MM.1S (cell line): Measurements from ENCODE around the gene GSAP.

Experiments used
- DNase-seq: peaks from one replicate; pipeline ENCODE4 v3.0.0-alpha.2; 2015
- H2AFZ ChIP-seq: fragments of 300-600 bp; sonication (generic); 2 replicates; pipeline ENCODE4 v1.6.0; 2016; ENCODE audit warnings: antibody characterized with exemption, low read length
- H3F3A ChIP-seq: fragments of 300-600 bp; sonication (generic); 2 replicates; pipeline ENCODE4 v1.6.1; 2016; ENCODE audit warnings: mild to moderate bottlenecking, antibody characterized with exemption, low read length, moderate library complexity, mixed read lengths; ENCODE audit not compliant: insufficient read depth
- H3K27ac ChIP-seq: fragments of 300-600 bp; sonication (generic); 2 replicates; pipeline ENCODE4 v1.5.1; 2016; ENCODE audit warnings: mild to moderate bottlenecking, low read length
- H3K27me3 ChIP-seq: fragments of 300-600 bp; sonication (generic); replicated peaks from 2 replicates; pipeline ENCODE4 v1.6.0; 2016; ENCODE audit warnings: low read length; ENCODE audit not compliant: insufficient read depth
- H3K36me3 ChIP-seq: fragments of 300-600 bp; sonication (generic); replicated peaks from 2 replicates; pipeline ENCODE4 v1.6.1; 2016; ENCODE audit warnings: mild to moderate bottlenecking, low read length, mixed read lengths; ENCODE audit not compliant: insufficient read depth
- H3K4me1 ChIP-seq: fragments of 300-600 bp; sonication (generic); 2 replicates; pipeline ENCODE4 v1.6.1; 2016; ENCODE audit warnings: low read length, mixed read lengths
- H3K4me2 ChIP-seq: fragments of 300-600 bp; sonication (generic); 2 replicates; pipeline ENCODE4 v1.6.0; 2016; ENCODE audit warnings: low read depth, low read length
- H3K4me3 ChIP-seq: fragments of 300-600 bp; sonication (generic); 2 replicates; pipeline ENCODE4 v1.5.1; 2016; ENCODE audit warnings: low read length, mixed read lengths
- H3K79me2 ChIP-seq: fragments of 300-600 bp; sonication (generic); 2 replicates; pipeline ENCODE4 v1.6.1; 2016; ENCODE audit warnings: mixed run types, low read length, mixed read lengths
- H3K9ac ChIP-seq: fragments of 300-600 bp; sonication (generic); 2 replicates; pipeline ENCODE4 v1.6.1; 2016; ENCODE audit warnings: low read length, mixed read lengths
- H3K9me2 ChIP-seq: fragments of 300-600 bp; sonication (generic); replicated peaks from 2 replicates; pipeline ENCODE4 v1.6.1; 2016; ENCODE audit warnings: mild to moderate bottlenecking, low read length, mixed read lengths; ENCODE audit not compliant: insufficient read depth
- H3K9me3 ChIP-seq: fragments of 300-600 bp; sonication (generic); replicated peaks from 2 replicates; pipeline ENCODE4 v1.6.1; 2016; ENCODE audit warnings: mild to moderate bottlenecking, low read length, mixed read lengths; ENCODE audit not compliant: insufficient read depth
- H4K20me1 ChIP-seq: fragments of 300-600 bp; sonication (generic); 2 replicates; pipeline ENCODE4 v1.6.1; 2016; ENCODE audit warnings: mild to moderate bottlenecking, low read length, moderate library complexity, mixed read lengths; ENCODE audit not compliant: insufficient read depth
- EZH2 ChIP-seq: fragments of 300-600 bp; sonication (generic); optimal IDR thresholded peaks from 2 replicates; pipeline ENCODE3; 2017; ENCODE audit warnings: low read depth, mild to moderate bottlenecking, antibody characterized with exemption, low read length, mixed read lengths
- EZH2phosphoT487 ChIP-seq: fragments of 300-600 bp; sonication (generic); IDR thresholded peaks from 2 replicates; pipeline ENCODE4 v1.6.1; 2018; ENCODE audit warnings: antibody characterized with exemption, low read length
- TF ChIP-seq, protein P1 (sequence below): fragments of 300-600 bp; sonication (generic); IDR thresholded peaks from 2 replicates; pipeline ENCODE4 v1.5.1; 2016; ENCODE audit warnings: antibody characterized with exemption, low read length, mixed read lengths

The GSAP gene

DNA sequence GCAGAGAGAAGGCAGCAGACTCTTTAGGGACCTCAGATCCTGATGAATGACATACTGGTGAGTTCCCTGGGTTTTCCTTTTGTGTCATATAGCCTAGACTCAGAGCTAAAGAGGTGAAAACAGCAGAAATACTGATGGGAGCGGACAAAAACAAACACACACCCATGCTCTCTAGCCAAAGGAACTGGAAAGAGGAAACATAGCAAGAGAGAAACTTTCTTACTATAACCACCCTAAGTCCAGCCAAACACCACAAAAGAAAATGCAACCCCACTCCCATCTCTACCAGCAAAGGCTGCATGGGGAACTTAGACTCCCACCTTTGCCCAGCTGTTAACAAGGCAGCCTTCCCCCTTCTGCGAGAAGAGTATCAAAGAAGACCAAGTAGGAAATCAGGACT, 16.3 kb downstream of the GSAP start:
- H3K9me2 ChIP-seq: no peaks in the 10 kb centered on the region
- no peak overlapping the region for H3K9ac ChIP-seq
- no peaks in the 10 kb centered on the region for H3F3A ChIP-seq
- no peaks in the 10 kb centered on the region for H3K4me1 ChIP-seq
- no peak overlapping the region for H2AFZ ChIP-seq
- H3K79me2 ChIP-seq: no peaks in the 10 kb centered on the region
- H3K4me3 ChIP-seq: no peak overlapping the region
- no peaks in the 10 kb centered on the region for H3K27me3 ChIP-seq
- H3K9me3 ChIP-seq: no peaks in the 10 kb centered on the region
- H3K4me2 ChIP-seq: no peak overlapping the region
- DNase-seq: no peak
- H4K20me1 ChIP-seq: no peaks in the 10 kb centered on the region
- H3K27ac ChIP-seq: no peak overlapping the region
- no peaks in the 10 kb centered on the region for H3K36me3 ChIP-seq
- TF ChIP-seq EZH2: no peak
- TF ChIP-seq, protein P1, sequence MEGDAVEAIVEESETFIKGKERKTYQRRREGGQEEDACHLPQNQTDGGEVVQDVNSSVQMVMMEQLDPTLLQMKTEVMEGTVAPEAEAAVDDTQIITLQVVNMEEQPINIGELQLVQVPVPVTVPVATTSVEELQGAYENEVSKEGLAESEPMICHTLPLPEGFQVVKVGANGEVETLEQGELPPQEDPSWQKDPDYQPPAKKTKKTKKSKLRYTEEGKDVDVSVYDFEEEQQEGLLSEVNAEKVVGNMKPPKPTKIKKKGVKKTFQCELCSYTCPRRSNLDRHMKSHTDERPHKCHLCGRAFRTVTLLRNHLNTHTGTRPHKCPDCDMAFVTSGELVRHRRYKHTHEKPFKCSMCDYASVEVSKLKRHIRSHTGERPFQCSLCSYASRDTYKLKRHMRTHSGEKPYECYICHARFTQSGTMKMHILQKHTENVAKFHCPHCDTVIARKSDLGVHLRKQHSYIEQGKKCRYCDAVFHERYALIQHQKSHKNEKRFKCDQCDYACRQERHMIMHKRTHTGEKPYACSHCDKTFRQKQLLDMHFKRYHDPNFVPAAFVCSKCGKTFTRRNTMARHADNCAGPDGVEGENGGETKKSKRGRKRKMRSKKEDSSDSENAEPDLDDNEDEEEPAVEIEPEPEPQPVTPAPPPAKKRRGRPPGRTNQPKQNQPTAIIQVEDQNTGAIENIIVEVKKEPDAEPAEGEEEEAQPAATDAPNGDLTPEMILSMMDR: no peak
- no peak for TF ChIP-seq EZH2phosphoT487

DNA sequence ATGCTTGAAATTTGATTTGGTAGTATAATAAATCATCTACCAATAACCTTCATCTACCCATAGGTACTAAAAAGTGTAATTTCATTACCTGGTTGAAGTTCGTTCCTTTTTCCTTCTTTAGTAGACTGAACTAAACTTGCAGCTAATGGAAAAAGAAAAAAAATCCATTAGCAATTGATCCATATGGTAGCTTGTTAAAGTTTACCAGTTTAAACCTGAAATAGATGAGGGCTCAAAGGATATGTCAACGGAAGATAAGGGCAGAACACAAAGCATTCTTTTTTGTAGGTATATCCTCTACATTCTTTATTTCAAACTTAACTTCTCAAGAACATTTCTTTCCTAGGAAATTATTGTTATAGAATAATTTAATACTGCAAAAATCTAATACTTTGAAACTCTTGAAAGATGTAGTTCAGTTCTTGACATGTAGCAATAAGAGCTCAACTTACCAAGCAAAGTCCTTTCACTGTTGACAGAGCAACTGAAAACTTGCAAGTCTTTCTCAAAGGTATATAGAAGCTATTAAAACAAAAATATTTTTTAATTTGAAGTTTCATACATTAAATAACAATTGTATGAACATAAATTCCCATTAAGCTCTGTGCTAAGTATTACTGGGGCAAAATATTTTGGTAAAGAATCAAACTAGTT, 19.1 kb downstream of the GSAP start:
- no peak overlapping the region for H3K4me3 ChIP-seq
- H3K27me3 ChIP-seq: no peaks in the 10 kb centered on the region
- no peak overlapping the region for H3K9ac ChIP-seq
- H3K9me2 ChIP-seq: no peaks in the 10 kb centered on the region
- TF ChIP-seq, protein P1: no peak
- TF ChIP-seq EZH2phosphoT487: no peak
- TF ChIP-seq EZH2: no peak
- no peaks in the 10 kb centered on the region for H3F3A ChIP-seq
- H2AFZ ChIP-seq: no peak overlapping the region
- DNase-seq: no peak
- no peak overlapping the region for H3K27ac ChIP-seq
- no peaks in the 10 kb centered on the region for H3K9me3 ChIP-seq
- H3K36me3 ChIP-seq: no peaks in the 10 kb centered on the region
- no peaks in the 10 kb centered on the region for H3K4me1 ChIP-seq
- no peak overlapping the region for H3K4me2 ChIP-seq
- H4K20me1 ChIP-seq: no peaks in the 10 kb centered on the region
- no peaks in the 10 kb centered on the region for H3K79me2 ChIP-seq

GRCh38 chr7:77395626-77396025, 20.5 kb downstream of the GSAP start:
- no peak overlapping the region for H3K4me3 ChIP-seq
- no peaks in the 10 kb centered on the region for H3K36me3 ChIP-seq
- no peak for DNase-seq
- H3K4me2 ChIP-seq: no peak overlapping the region
- H2AFZ ChIP-seq: no peak overlapping the region
- H3K27ac ChIP-seq: no peak overlapping the region
- no peaks in the 10 kb centered on the region for H4K20me1 ChIP-seq
- peaks cover 4% of the 10 kb centered on the region; the same call in 1 of the 2 replicates for H3K4me1 ChIP-seq
- no peaks in the 10 kb centered on the region for H3K9me2 ChIP-seq
- no peak for TF ChIP-seq EZH2
- TF ChIP-seq, protein P1: no peak
- TF ChIP-seq EZH2phosphoT487: no peak
- H3K79me2 ChIP-seq: no peaks in the 10 kb centered on the region
- no peaks in the 10 kb centered on the region for H3K27me3 ChIP-seq
- H3F3A ChIP-seq: no peaks in the 10 kb centered on the region
- H3K9me3 ChIP-seq: no peaks in the 10 kb centered on the region
- H3K9ac ChIP-seq: no peak overlapping the region
